HCT116 (cell line): ENCODE data around the gene TMEM81. TPM values are rescaled to one million over a fixed set of nuclear protein-coding genes. Genes with fewer than 3 reads are reported as not detected.

Experiments
- ATAC-seq: fragments of 200-7000 bp; cut with Tn5 transposase; 2 replicates; pipeline ENCODE4 v1.9.1; 2020; ENCODE audit warnings: mild to moderate bottlenecking, moderate library complexity
- BruUV-seq: library from RNA; stranded (reverse); fragments of 400-500 nt; replicated peaks from 2 replicates; lab custom pipeline; 2021; lab: Mats Ljungman, UMichigan
- CTCF ChIA-PET: fragments of 300-600 bp; sonication (Branson Sonifier 250); formaldehyde crosslinking; loops from one replicate; lab custom pipeline; 2021; ENCODE audit warnings: antibody characterized with exemption; lab: Charles Lee
- POLR2A ChIA-PET: fragments of 300-600, 350-600 bp; sonication (Branson Sonifier 250); formaldehyde crosslinking; loops from one replicate; lab custom pipeline; 2021; ENCODE audit warnings: antibody characterized with exemption; lab: Charles Lee
- RAD21 ChIA-PET, 2 experiments: fragments of 300-600 bp; sonication (Branson Sonifier 250); formaldehyde crosslinking; loops; one replicate each; lab custom pipeline; 2023; ENCODE audit warnings: low total read pairs in 2 of 2; ENCODE audit not compliant: uncharacterized antibody in 2 of 2, unreplicated experiment in 2 of 2, low non-redundant PET in 1 of 2; lab: Charles Lee
- DNase-seq: peaks from one replicate; pipeline ENCODE4 v3.0.0-alpha.2; 2010; ENCODE audit warnings: low read depth, low spot score
- H2AFZ ChIP-seq: fragments of 200-600 bp; shearing (Covaris generic), sonication (generic); 2 replicates; pipeline ENCODE4 v1.6.1; 2017; ENCODE audit warnings: low read depth, mixed run types, mixed read lengths, antibody characterized with exemption, low read length; ENCODE audit not compliant: poor library complexity, severe bottlenecking
- H3K27ac ChIP-seq: 2 replicates; pipeline ENCODE4 v1.5.1; 2012; ENCODE audit warnings: low read depth, low read length
- H3K27me3 ChIP-seq: fragments of 200-600 bp; sonication (generic); 2 replicates; pipeline ENCODE4 v1.6.1; 2016; ENCODE audit warnings: mixed run types, low read length, mixed read lengths; ENCODE audit not compliant: insufficient read depth
- H3K36me3 ChIP-seq, 2 experiments: fragments of 200-500 bp in 1 of 2; fragments of 200-600 bp in 1 of 2; sonication (Bioruptor generic) in 1 of 2; sonication (generic) in 1 of 2; 2 replicates each; pipeline versions ENCODE4 v1.5.1 to v1.6.1; 2014 to 2016; ENCODE audit warnings: low read length in 2 of 2, inconsistent platforms in 1 of 2, mixed read lengths in 1 of 2, mixed run types in 1 of 2; ENCODE audit not compliant: insufficient read depth in 2 of 2, control insufficient read depth in 1 of 2
- H3K4me1 ChIP-seq, 2 experiments: fragments of 200-600 bp in 1 of 2; sonication (generic) in 1 of 2; 2 replicates each; pipeline versions ENCODE4 v1.5.1 to v1.6.1; 2012 to 2017; ENCODE audit warnings: low read length in 2 of 2, inconsistent platforms in 1 of 2, mild to moderate bottlenecking in 1 of 2, mixed read lengths in 1 of 2, mixed run types in 1 of 2, moderate library complexity in 1 of 2; ENCODE audit not compliant: insufficient read depth in 2 of 2, control insufficient read depth in 1 of 2
- H3K4me2 ChIP-seq: fragments of 200-600 bp; sonication (generic); 2 replicates; pipeline ENCODE4 v1.6.1; 2017; ENCODE audit warnings: mixed run types, low read length, mixed read lengths
- H3K4me3 ChIP-seq, 2 experiments: fragments of 200-600 bp in 1 of 2; sonication (generic) in 1 of 2; replicated peaks in 1 of 2; 2 replicates each; pipeline ENCODE4 v1.5.1; 2011 to 2016; ENCODE audit warnings: low read length in 2 of 2, control low read depth in 1 of 2, low read depth in 1 of 2, mild to moderate bottlenecking in 1 of 2, mixed read lengths in 1 of 2, mixed run types in 1 of 2
- H3K79me2 ChIP-seq: fragments of 200-600 bp; sonication (generic); 2 replicates; pipeline ENCODE4 v1.6.1; 2017; ENCODE audit warnings: mild to moderate bottlenecking, mixed run types, low read length, moderate library complexity, mixed read lengths; ENCODE audit not compliant: insufficient read depth
- H3K9ac ChIP-seq: fragments of 200-600 bp; sonication (generic); 2 replicates; pipeline ENCODE4 v1.6.1; 2016; ENCODE audit warnings: low read length, mixed read lengths
- H3K9me2 ChIP-seq: fragments of 200-600 bp; sonication (generic), shearing (Covaris generic); 2 replicates; pipeline ENCODE4 v1.6.1; 2017; ENCODE audit warnings: mixed run types, mild to moderate bottlenecking, moderate library complexity; ENCODE audit not compliant: insufficient read depth
- H3K9me3 ChIP-seq, 2 experiments: fragments of 200-500 bp in 1 of 2; fragments of 200-600 bp in 1 of 2; sonication (Bioruptor generic) in 1 of 2; sonication (generic) in 1 of 2; 2 replicates each; pipeline ENCODE4 v1.6.1; 2014 to 2017; ENCODE audit warnings: low read length in 2 of 2, mixed read lengths in 2 of 2, inconsistent platforms in 1 of 2, low read depth in 1 of 2, mild to moderate bottlenecking in 1 of 2, mixed run types in 1 of 2, moderate library complexity in 1 of 2; ENCODE audit not compliant: control insufficient read depth in 1 of 2, insufficient read depth in 1 of 2
- H4K20me1 ChIP-seq: fragments of 200-600 bp; sonication (generic), shearing (Covaris generic); 2 replicates; pipeline ENCODE4 v1.6.1; 2017; ENCODE audit warnings: mixed run types, mild to moderate bottlenecking, moderate library complexity; ENCODE audit not compliant: insufficient read depth
- CBX3 ChIP-seq: IDR thresholded peaks from 2 replicates; pipeline ENCODE4 v1.6.1; 2012; ENCODE audit warnings: low read depth
- CEBPB ChIP-seq: IDR thresholded peaks from 2 replicates; pipeline ENCODE4 v1.6.1; 2012; ENCODE audit warnings: low read depth
- EZH2phosphoT487 ChIP-seq: fragments of 200-600 bp; IDR thresholded peaks from 2 replicates; pipeline ENCODE4 v1.6.1; 2018; ENCODE audit warnings: antibody characterized with exemption, borderline replicate concordance
- JUND ChIP-seq: IDR thresholded peaks from 2 replicates; pipeline ENCODE4 v1.6.1; 2012
- POLR2A ChIP-seq: IDR thresholded peaks from 2 replicates; pipeline ENCODE4 v1.7.0; 2011; ENCODE audit warnings: borderline replicate concordance; ENCODE audit not compliant: insufficient read depth, insufficient read length; ENCODE audit errors: extremely low read depth
- POLR2AphosphoS5 ChIP-seq: IDR thresholded peaks from 2 replicates; pipeline ENCODE4 v1.6.1; 2011; ENCODE audit warnings: mild to moderate bottlenecking, low read depth, low read length, moderate library complexity
- REST ChIP-seq: IDR thresholded peaks from 2 replicates; pipeline ENCODE4 v1.6.1; 2012; ENCODE audit warnings: low read depth
- SRF ChIP-seq: IDR thresholded peaks from 2 replicates; pipeline ENCODE4 v1.6.1; 2012; ENCODE audit warnings: low read depth
- ZFX ChIP-seq: fragments of 450-650 bp; IDR thresholded peaks from 2 replicates; pipeline ENCODE4 v1.6.1; 2017
- intact Hi-C: fragments of 100-400 bp; cut with micrococcal nuclease; formaldehyde crosslinking; loops from 2 replicates; pipeline ENCODE4 v1.10.0; 2022
- total RNA-seq: library from RNA; stranded (reverse); gene quantifications from one replicate; pipeline ENCODE4 v1.2.1, GENCODE V29; 2021; ENCODE audit not compliant: unreplicated experiment

The TMEM81 gene
- total RNA-seq, 1 experiment from 2014 or later: 4.9 TPM

DNA sequence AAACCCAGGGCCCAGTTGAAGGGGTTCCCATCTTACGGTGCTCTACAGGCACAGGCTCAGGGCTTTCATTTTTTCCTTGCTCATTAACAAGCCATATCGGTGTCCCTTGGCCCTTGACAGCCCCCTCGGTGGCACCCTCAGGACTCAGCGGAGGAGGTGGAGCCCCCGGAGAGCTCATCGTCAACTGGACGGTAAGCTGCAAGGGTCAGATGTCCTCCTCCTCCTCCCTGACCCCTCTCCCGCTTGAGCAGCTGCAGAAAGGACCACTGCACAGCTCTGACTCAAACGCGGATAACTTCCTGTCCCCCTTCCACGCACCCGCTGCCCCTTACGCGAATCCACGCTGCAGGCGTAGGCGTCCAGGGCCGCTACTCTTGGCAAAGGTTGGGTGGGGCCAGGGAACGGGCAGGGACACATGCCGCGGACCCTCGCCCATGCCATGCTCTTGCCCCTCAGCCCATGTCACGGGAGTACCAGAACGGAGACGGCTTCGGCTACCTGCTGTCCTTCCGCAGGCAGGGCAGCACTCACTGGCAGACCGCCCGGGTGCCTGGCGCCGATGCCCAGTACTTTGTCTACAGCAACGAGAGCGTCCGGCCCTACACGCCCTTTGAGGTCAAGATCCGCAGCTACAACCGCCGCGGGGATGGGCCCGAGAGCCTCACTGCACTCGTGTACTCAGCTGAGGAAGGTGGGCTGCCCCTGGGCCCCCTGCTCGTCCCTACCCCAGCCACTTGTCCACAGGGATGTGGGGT, 14.7 kb downstream of the TMEM81 start:
- TF ChIP-seq ZFX: no peak
- TF ChIP-seq EZH2phosphoT487: no peak
- no peak for TF ChIP-seq POLR2AphosphoS5
- TF ChIP-seq POLR2A: no peak
- TF ChIP-seq CEBPB: no peak
- TF ChIP-seq JUND: no peak
- TF ChIP-seq SRF: no peak
- no peak for TF ChIP-seq REST
- TF ChIP-seq CBX3: no peak
- intact Hi-C loops: no loop called here
- no peaks in the 10 kb centered on the region for H3K36me3 ChIP-seq
- ChIA-PET CTCF (interaction anchor here (0.7 kb wide), 1 partner anchor 8 kb away, joined by 3 read pairs; no protein-coding TSS in a partner anchor), POLR2A (no interaction called here), RAD21 (no interaction called here)
- no peaks in the 10 kb centered on the region for H3K4me1 ChIP-seq
- H3K4me3 ChIP-seq: no peak overlapping the region
- H3K27me3 ChIP-seq: no peaks in the 10 kb centered on the region
- no peaks in the 10 kb centered on the region for H3K79me2 ChIP-seq
- no peak overlapping the region for H3K4me2 ChIP-seq
- BruUV-seq: no TSS peak
- ATAC-seq (no peak), DNase-seq (no peak)
- H3K9me2 ChIP-seq: no peaks in the 10 kb centered on the region
- H3K9ac ChIP-seq: no peak overlapping the region
- no peak overlapping the region for H3K27ac ChIP-seq
- no peaks in the 10 kb centered on the region for H4K20me1 ChIP-seq
- no peak overlapping the region for H2AFZ ChIP-seq
- no peaks in the 10 kb centered on the region for H3K9me3 ChIP-seq
